ENCODE data around the gene STXBP2. TPM values are rescaled to one million over a fixed set of nuclear protein-coding genes. Genes with fewer than 3 reads are reported as not detected.

The STXBP2 gene
- total RNA-seq, 4 donors from 2014 or later: 117 to 245 (median 199) TPM

DNA sequence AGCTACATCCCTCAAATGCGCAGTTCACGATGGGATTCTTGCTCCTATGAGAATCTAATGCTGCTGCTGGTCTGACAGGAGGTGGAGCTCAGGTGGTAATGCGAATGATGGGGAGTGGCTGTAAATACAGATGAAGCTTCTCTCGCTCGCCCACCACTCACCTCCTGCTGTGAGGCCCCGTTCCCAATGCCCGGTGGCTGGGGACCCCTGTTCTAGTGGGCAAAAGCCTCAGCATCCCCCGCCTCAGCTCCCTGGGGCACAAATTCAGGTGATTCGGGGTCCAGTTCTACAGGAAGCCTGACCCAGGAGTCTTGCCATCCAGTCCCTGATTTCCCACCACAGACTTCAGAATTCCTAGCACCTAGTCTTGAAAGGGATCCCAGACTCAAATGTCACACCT lies 35.6 kb downstream of the STXBP2 start:
- Histone ChIP-seq H3K27me3 (no peaks in the 10 kb centered on the region), H3K9me3 (no peaks in the 10 kb centered on the region), H3K4me1 (no peaks in the 10 kb centered on the region), H3K36me3 (no peaks in the 10 kb centered on the region), H3K27ac (no peak overlapping the region), H3K4me3 (no peak overlapping the region)
- TF ChIP-seq POLR2A (IDR thresholded peaks at IDR 0.05) (no peak), CTCF (IDR thresholded peaks at IDR 0.05) (no peak)
- DNase-seq: no peak

GRCh38 chr19:7674010-7675005 lies 37.4 kb downstream of the STXBP2 start:
- DNase-seq: peak in 2 of 3 donors; percentile 73 to 79
- no peaks in the 10 kb centered on the region for H3K27me3 ChIP-seq
- no peak overlapping the region for H3K27ac ChIP-seq
- H3K4me3 ChIP-seq: no peak overlapping the region
- no peaks in the 10 kb centered on the region for H3K36me3 ChIP-seq
- no peak for TF ChIP-seq POLR2A (IDR thresholded peaks at IDR 0.05)
- TF ChIP-seq CTCF (IDR thresholded peaks at IDR 0.05): no peak
- H3K9me3 ChIP-seq: no peaks in the 10 kb centered on the region
- peaks cover 0 to under 1% (median 0%) of the 10 kb centered on the region in 4 donors for H3K4me1 ChIP-seq

DNA sequence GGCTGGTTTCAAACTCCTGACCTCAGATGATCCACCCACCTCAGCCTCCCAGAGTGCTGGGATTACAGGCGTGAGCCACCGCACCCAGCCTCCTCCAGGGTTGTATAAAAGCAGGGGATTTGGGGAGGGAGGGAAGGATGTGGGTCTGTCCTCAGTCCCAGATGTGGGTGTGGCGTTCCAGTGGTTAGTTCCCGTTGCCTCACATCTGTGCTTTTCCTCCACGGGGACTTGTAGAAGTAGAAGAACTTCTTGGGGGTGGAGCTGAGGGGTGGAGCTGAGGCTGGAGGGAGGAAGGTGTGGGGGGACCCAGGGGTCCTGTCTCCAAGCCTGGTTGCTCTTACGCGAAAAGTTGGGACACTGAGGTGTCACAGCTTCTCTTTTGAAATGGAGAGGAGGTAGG lies 39.5 kb downstream of the STXBP2 start:
- TF ChIP-seq POLR2A (IDR thresholded peaks at IDR 0.05) (no peak), CTCF (IDR thresholded peaks at IDR 0.05) (no peak)
- DNase-seq: peak in 1 of 3 donors; percentile 33
- H3K27ac ChIP-seq: no peak overlapping the region
- no peaks in the 10 kb centered on the region for H3K36me3 ChIP-seq
- no peaks in the 10 kb centered on the region for H3K27me3 ChIP-seq
- H3K4me1 ChIP-seq: peaks cover 0 to 11% (median 2%) of the 10 kb centered on the region in 4 donors
- no peak overlapping the region for H3K4me3 ChIP-seq
- no peaks in the 10 kb centered on the region for H3K9me3 ChIP-seq

DNA sequence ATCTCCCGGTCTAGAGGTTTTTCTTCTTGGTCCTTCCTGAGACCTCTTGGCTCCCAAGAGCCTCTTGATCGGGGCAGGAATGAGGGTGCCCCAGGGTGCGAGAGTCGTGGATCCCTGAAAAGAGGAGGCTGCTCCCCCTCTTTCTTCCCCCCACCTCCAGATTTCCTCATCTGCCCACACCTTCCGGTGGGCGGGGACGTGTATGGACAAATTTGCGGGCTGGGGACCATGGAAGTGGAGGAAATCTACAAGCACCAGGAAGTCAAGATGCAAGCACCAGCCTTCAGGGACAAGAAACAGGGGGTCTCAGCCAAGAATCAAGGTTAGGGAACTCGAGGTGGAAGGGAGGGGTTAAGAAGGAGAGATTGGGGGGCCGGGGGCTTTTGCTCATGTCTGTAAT lies 39.9 kb downstream of the STXBP2 start, which contains the start of gene MCEMP1:
TSS of gene MCEMP1 (plus strand) at position 237 of the 400 bp plus-strand sequence. CDS start at position 268, 31 bp downstream.
- H3K27me3 ChIP-seq: no peaks in the 10 kb centered on the region
- no peak within 1 kb of the TSS for H3K27ac ChIP-seq
- no peak within 1 kb of the TSS for H3K4me3 ChIP-seq
- DNase-seq: no peak
- no peaks in the 10 kb centered on the region for H3K9me3 ChIP-seq
- H3K4me1 ChIP-seq: peaks cover 0 to 12% (median 2%) of the 10 kb centered on the region in 4 donors
- TF ChIP-seq POLR2A (IDR thresholded peaks at IDR 0.05): no peak
- TF ChIP-seq CTCF (IDR thresholded peaks at IDR 0.05): no peak
- no peaks in the 10 kb centered on the region for H3K36me3 ChIP-seq

- TF ChIP-seq CTCF (IDR thresholded peaks at IDR 0.05): no peak
- TF ChIP-seq POLR2A (IDR thresholded peaks at IDR 0.05): no peak
- no peaks in the 10 kb centered on the region for H3K9me3 ChIP-seq
- no peak overlapping the region for H3K27ac ChIP-seq
- DNase-seq: no peak
- peaks cover 0 to 18% (median 2%) of the 10 kb centered on the region in 4 donors for H3K4me1 ChIP-seq
- H3K4me3 ChIP-seq: no peak overlapping the region
- H3K36me3 ChIP-seq: peaks cover 0 to 6% (median 0%) of the 10 kb centered on the region in 3 donors
- no peaks in the 10 kb centered on the region for H3K27me3 ChIP-seq
Measured at GRCh38 chr19:7677669-7678311, 40.9 kb downstream of the STXBP2 start.
